HG03571 (cell line): ENCODE results near the gene SMIM12.

ENCODE experiments used
- ATAC-seq: cut with Tn5 transposase; IDR thresholded peaks from one replicate; pipeline ENCODE4 v1.9.1; 2021; ENCODE audit not compliant: unreplicated experiment

Gene SMIM12

GRCh38 chr1:34874296-34874952 is 14.9 kb upstream of the SMIM12 start:
- no peak for ATAC-seq

- no peak for ATAC-seq
Observed at GRCh38 chr1:34872133-34872503, 12.6 kb upstream of the SMIM12 start.

GRCh38 chr1:34871443-34872132 is 12.0 kb upstream of the SMIM12 start:
- ATAC-seq: no peak

- no peak for ATAC-seq
Observed at GRCh38 chr1:34870395-34870794, 10.8 kb upstream of the SMIM12 start.

- no peak for ATAC-seq
Observed at GRCh38 chr1:34869760-34870159, 10.2 kb upstream of the SMIM12 start.

- no peak for ATAC-seq
Observed at GRCh38 chr1:34868230-34869049, 8.9 kb upstream of the SMIM12 start.

GRCh38 chr1:34867415-34867814 is 7.9 kb upstream of the SMIM12 start:
- no peak for ATAC-seq

- ATAC-seq: no peak
Observed at GRCh38 chr1:34866762-34867109, 7.2 kb upstream of the SMIM12 start.

GRCh38 chr1:34865981-34866761 is 6.6 kb upstream of the SMIM12 start:
- peak; percentile 61 for ATAC-seq

- ATAC-seq: no peak
Observed at GRCh38 chr1:34865573-34865972, 6.0 kb upstream of the SMIM12 start.

- ATAC-seq: no peak
Observed at GRCh38 chr1:34864759-34865158, 5.2 kb upstream of the SMIM12 start.

- no peak for ATAC-seq
Observed at GRCh38 chr1:34863501-34863900, 4.0 kb upstream of the SMIM12 start.

GRCh38 chr1:34858901-34859445 is 576 bp downstream of the SMIM12 start:
- no peak for ATAC-seq

- ATAC-seq: no peak
Observed at GRCh38 chr1:34856697-34857096, 2.9 kb downstream of the SMIM12 start.

- ATAC-seq: peak; percentile 93
Observed at GRCh38 chr1:34852677-34853217, 6.8 kb downstream of the SMIM12 start.

GRCh38 chr1:34851431-34852105 is 8.0 kb downstream of the SMIM12 start:
- no peak for ATAC-seq

- no peak for ATAC-seq
Observed at GRCh38 chr1:34850382-34850781, 9.2 kb downstream of the SMIM12 start.

GRCh38 chr1:34847094-34847493 is 12.5 kb downstream of the SMIM12 start:
- ATAC-seq: no peak

GRCh38 chr1:34846265-34846664 is 13.3 kb downstream of the SMIM12 start:
- ATAC-seq: no peak
